Stimulated activated CD8-positive, alpha-beta memory T cell treated with anti-CD3 and anti-CD28 coated beads, Interleukin-4, amount 100 ng/mL, for 24 hours (primary cell): Measurements from ENCODE around the gene ADAMTS12.
A peak's percentile ranks its signal among the peaks of the same experiment; 100 is the strongest.
"Not testable (repeated sequence)": the region's sequence is repeated elsewhere in the genome, so short reads cannot be mapped to it uniquely, and the experiment has no call there.

Source experiments
- DNase-seq: peaks from one replicate; pipeline ENCODE4 v3.0.0-alpha.2; 2020; ENCODE audit warnings: low read depth

The ADAMTS12 gene

GRCh38 chr5:33906248-33906647 is 14.5 kb upstream of the ADAMTS12 start:
- DNase-seq = not testable (repeated sequence)

GRCh38 chr5:33905381-33905780 is 13.6 kb upstream of the ADAMTS12 start:
- DNase-seq = no peak

DNA sequence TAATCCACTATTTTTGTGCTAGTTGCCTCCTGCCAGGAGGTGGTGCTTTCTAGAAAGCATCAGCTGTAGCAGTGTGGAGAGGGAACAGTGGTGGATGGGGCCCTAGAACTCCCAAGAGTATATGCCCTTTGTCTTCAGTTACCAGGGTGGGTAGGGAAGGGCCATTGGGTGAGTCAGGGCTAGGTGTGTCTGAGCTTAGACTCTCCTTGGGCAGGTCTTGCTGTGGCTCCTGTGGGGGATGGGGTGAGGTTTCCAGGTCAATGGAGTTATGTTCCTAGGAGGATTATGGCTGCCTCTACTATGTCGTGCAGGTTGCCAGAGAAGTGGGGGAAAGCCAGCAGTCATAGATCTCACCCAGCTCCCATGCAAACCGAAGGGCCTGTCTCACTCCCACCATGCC is 11.3 kb upstream of the ADAMTS12 start:
- no peak for DNase-seq

- DNase-seq = no peak
Observed at GRCh38 chr5:33901156-33901555, 9.4 kb upstream of the ADAMTS12 start.

GRCh38 chr5:33894566-33894965 is 2.8 kb upstream of the ADAMTS12 start:
- no peak for DNase-seq

GRCh38 chr5:33892620-33893137 is 889 bp upstream of the ADAMTS12 start:
- DNase-seq = no peak

GRCh38 chr5:33891446-33891787 is 373 bp downstream of the ADAMTS12 start:
- no peak for DNase-seq

GRCh38 chr5:33890131-33891032 is 1.4 kb downstream of the ADAMTS12 start:
- no peak for DNase-seq

DNA sequence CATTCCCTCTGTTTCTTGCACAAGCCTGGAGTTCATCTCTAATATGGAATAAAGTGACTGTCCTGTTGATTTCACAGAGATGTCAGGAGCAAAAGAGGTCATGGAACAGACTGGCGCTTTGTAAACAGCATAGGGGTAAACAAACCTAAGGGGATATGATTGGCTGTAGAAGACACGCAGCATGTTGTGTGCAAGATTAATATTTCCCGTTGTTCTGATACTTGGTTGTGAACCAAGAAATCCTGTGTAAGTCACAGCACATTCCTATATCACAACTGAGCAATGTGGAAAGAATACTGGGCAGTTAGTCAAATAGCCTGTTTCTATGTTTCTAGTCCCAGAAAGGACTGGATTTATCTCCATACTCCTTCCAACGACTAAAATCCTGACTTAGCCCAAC is 3.2 kb downstream of the ADAMTS12 start:
- no peak for DNase-seq

DNA sequence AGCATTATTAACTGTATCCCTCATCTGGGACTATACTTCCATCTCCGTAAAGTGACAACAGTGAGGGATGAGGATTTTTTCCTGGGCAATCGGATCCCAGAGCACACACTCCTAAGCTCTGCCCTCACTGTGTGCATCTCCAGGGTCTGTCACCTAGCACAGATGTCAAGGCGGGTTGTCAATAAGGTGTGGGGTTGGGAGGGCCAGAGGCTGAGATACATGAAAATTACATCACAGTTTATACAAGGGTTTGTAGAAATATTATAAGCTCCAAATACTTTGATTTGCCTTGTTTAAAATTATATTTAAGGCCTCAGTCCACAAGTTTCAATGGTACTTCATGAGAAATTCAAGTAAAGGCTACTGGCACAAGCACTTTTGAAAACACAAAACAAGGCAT is 4.5 kb downstream of the ADAMTS12 start:
- no peak for DNase-seq

DNA sequence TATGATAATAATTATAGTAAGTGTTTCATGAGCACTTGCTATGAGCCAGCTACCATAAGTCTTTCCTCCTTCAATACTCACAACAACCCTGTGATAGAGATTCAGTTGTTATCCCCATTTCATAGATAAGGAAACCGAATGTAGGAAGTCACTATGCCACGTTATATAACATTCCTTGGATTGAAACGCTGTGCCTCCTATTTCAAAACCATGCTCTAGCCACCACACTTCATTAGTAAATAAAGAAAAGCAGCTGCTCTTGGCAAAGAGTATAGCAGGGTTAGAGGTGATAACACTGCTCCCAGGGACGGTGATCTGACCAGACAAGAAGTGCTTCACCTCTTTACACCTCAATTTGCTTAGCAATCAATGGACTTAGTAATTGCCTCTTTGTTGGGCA is 5.5 kb downstream of the ADAMTS12 start:
- no peak for DNase-seq

DNA sequence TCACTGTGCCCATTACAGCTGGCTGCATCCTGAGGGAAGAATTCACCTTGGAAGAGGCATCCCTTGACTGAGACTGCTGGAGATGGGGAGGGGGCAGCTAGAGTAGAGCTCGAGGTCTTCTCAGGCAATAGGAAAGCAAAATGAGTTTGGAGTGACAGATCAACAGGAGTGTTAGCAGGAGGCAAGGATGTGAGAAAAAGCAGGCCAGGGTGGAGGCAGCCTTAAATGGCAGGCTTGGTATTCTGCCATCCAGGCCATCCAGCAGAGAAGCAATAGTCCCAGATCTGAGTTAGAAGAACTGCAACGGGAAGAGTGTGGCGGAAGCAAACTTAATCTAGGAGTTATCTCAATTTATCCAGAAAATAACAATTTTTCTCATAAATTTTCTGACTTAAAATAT is 6.1 kb downstream of the ADAMTS12 start:
- DNase-seq = no peak

DNA sequence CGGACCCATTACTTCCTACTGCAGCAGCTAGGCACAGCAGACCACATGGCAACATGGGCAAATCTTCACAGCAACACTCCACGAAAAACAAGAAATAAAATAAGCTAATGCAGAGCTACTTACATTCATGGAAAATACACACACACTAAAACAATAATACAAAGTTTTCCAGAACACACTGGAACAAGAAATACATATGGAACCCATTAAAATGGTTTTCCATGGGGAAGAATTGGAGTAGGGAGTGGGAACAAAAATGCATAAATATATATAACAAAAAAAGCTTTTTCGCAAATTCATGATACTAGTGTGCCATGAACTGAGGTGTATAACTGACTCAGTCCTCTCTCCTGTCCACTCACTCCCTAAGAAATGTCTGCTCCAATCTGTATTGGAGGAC is 8.3 kb downstream of the ADAMTS12 start:
- DNase-seq = no peak

DNA sequence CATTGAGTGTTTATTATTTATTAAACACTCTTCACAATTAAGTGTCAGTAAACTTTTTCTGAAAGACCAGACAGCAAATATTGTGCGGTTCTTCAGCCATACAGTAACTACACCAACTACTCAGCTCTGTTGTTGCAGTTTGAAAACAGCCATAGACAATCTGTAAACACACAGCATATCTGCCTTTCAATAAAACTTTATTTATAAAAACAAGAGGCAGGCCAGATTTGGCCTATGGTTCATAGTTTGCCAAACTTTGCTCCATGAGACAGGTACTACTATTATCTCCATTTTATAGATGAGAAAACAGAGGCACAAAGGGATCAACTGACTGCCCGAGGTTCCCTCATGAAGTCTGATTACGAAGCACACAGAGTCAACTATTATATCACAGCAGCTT is 11.5 kb downstream of the ADAMTS12 start:
- DNase-seq = no peak

GRCh38 chr5:33877449-33877848 is 14.3 kb downstream of the ADAMTS12 start:
- no peak for DNase-seq

- no peak for DNase-seq
Observed at GRCh38 chr5:33867241-33867640, 24.5 kb downstream of the ADAMTS12 start.

DNA sequence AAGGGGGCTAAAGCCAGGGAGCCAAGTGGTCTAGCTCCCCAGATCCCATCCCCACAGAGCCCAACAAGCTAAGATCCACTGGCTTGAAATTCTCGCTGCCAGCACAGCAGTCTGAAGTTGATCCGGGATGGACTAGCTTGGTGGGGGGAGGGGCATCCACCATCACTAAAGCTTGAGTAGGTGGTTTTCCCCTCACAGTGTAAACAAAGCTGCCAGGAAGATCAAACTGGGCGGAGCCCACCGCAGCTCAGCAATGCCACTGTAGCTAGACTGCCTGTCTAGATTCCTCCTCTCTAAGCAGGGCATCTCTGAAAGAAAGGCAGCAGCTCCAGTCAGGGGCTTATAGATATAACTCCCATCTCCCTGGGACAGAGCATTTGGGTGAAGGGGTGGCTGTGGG is 32.6 kb downstream of the ADAMTS12 start:
- DNase-seq = peak; percentile 1

DNA sequence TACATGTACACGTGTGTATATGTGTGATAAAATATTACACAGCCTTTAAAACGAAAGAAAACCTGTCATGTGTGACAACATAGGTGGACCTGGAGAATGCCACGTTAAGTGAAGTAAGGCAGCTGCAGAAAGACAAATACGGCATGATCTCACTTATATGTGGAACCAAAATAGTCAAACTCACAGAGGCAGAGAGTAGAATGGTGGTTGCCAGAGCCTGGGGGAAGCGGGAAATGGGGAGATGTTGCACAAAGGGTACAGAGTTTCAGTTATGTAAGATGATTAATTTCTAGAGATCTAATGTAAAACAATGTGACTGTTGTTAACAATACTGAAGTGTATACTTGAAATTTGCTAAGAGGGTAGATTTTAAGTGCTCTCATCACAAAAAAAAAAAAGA is 34.8 kb downstream of the ADAMTS12 start:
- DNase-seq = no peak

DNA sequence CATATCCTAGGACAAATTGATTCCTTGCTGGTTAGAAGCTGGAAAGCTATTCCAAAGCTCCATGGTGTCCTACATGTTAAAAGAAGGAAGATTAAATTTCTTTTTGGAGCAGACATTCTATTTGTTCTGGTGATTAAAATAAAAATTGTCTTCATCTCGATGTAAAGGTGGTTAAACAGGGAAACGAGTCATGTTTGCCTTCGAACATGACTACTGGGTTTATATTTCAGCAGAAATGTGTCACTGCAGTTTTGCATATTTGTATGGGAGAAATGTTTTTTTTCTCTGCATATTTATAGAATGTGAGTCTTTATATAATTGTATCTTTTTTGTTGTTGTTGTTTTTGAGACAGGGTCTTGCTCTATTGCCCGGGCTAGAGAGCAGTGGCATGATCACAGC is 36.4 kb downstream of the ADAMTS12 start:
- DNase-seq = no peak

DNA sequence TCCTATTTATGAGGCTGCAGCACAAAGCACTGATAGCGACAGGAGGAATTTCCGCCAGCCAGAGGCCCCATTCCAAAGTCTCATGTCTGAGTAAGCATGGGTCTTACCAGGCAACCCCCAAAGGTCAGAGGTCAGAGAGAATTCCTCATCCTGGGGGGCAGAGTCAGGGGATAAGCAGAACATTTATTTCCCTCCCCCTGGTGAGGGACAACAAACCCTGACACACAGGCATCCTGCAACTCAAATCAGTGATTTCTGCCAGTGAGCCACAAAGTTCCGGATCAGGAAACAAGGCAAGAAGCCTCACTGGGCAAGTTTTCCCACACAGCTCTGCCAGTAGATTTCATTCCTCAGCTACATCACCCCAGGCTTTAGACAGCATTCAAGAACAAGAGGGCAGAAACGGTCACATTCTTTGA is 37.0 kb downstream of the ADAMTS12 start:
- DNase-seq = no peak

GRCh38 chr5:33852837-33853236 is 39.0 kb downstream of the ADAMTS12 start:
- DNase-seq = no peak

- no peak for DNase-seq
Observed at GRCh38 chr5:33852319-33852718, 39.5 kb downstream of the ADAMTS12 start.

- no peak for DNase-seq
Observed at GRCh38 chr5:33850100-33850594, 41.6 kb downstream of the ADAMTS12 start.

DNA sequence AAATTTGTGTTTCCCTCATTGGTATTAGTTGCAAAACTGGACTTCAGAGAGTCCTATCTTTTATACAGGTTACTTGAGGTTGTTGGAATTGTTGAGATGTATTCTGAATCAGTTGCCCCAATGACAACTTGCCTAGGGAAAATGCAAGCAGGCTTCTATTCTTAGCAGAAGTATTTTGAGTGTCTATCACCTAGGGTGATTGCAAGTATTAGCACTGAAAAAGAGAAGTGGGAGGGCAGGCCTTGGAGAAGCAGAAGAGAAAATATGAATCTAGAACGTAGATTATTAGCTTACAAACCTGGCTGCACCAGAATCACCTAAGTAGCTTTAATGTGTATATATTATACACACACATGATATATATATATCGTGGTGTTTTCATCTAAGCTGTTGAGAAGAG is 43.2 kb downstream of the ADAMTS12 start:
- no peak for DNase-seq
